DND-41 (cell line): ENCODE results near the gene RGP1.

Experiments used
- ATAC-seq: fragments of 200-7000 bp; cut with Tn5 transposase; 3 replicates; pipeline ENCODE4 v1.9.1; 2021; ENCODE audit warnings: low read depth; ENCODE audit not compliant: insufficient read depth
- DNase-seq: peaks from one replicate; pipeline ENCODE4 v3.0.0-alpha.2; 2020
- H2AFZ ChIP-seq: 2 replicates; pipeline ENCODE4 v1.6.0; 2012; ENCODE audit warnings: low read depth, low read length
- H3K27ac ChIP-seq: 2 replicates; pipeline ENCODE4 v1.5.1; 2012; ENCODE audit warnings: low read length, inconsistent platforms
- H3K27me3 ChIP-seq: fragments of 200-600 bp; sonication (generic); 2 replicates; pipeline ENCODE4 v1.6.0; 2012; ENCODE audit warnings: low read length, mild to moderate bottlenecking, inconsistent platforms; ENCODE audit not compliant: insufficient read depth, poor library complexity
- H3K36me3 ChIP-seq: 2 replicates; pipeline ENCODE4 v1.5.1; 2012; ENCODE audit warnings: low read length, inconsistent platforms; ENCODE audit not compliant: insufficient read depth
- H3K4me1 ChIP-seq: 2 replicates; pipeline ENCODE4 v1.5.1; 2012; ENCODE audit warnings: mild to moderate bottlenecking, low read length; ENCODE audit not compliant: insufficient read depth
- H3K4me2 ChIP-seq: 2 replicates; pipeline ENCODE4 v1.6.0; 2012; ENCODE audit warnings: mild to moderate bottlenecking, moderate library complexity, low read length, inconsistent platforms; ENCODE audit not compliant: insufficient read depth
- H3K4me3 ChIP-seq, 2 experiments: fragments of 200-600 bp in 1 of 2; shearing (Covaris generic) in 1 of 2; 2 replicates each; pipeline ENCODE4 v1.5.1; 2012 to 2016; ENCODE audit warnings: inconsistent platforms in 2 of 2, low read length in 2 of 2, mild to moderate bottlenecking in 2 of 2, low read depth in 1 of 2, moderate library complexity in 1 of 2
- H3K79me2 ChIP-seq: 2 replicates; pipeline ENCODE4 v1.6.0; 2012; ENCODE audit warnings: low read length, inconsistent platforms; ENCODE audit not compliant: insufficient read depth
- H3K9ac ChIP-seq: 2 replicates; pipeline ENCODE4 v1.6.0; 2012; ENCODE audit warnings: low read depth, mild to moderate bottlenecking, inconsistent platforms, low read length, moderate library complexity
- H3K9me3 ChIP-seq: 2 replicates; pipeline ENCODE4 v1.5.1; 2012; ENCODE audit warnings: low read length, moderate library complexity, mild to moderate bottlenecking, inconsistent platforms; ENCODE audit not compliant: insufficient read depth, severe bottlenecking
- H4K20me1 ChIP-seq: 2 replicates; pipeline ENCODE4 v1.6.0; 2012; ENCODE audit warnings: low read length; ENCODE audit not compliant: insufficient read depth
- EZH2 ChIP-seq: IDR thresholded peaks from 3 replicates; pipeline ENCODE4 v1.6.1; 2012; ENCODE audit warnings: borderline replicate concordance, low read depth, mild to moderate bottlenecking, moderate library complexity, low read length, inconsistent platforms; ENCODE audit not compliant: severe bottlenecking
- TF ChIP-seq, protein P1 (sequence below): IDR thresholded peaks from 2 replicates; pipeline ENCODE4 v1.5.1; 2012; ENCODE audit warnings: borderline replicate concordance, low read length, moderate library complexity, mild to moderate bottlenecking; ENCODE audit not compliant: poor library complexity, severe bottlenecking; ENCODE audit errors: extremely low read depth

Gene RGP1

DNA sequence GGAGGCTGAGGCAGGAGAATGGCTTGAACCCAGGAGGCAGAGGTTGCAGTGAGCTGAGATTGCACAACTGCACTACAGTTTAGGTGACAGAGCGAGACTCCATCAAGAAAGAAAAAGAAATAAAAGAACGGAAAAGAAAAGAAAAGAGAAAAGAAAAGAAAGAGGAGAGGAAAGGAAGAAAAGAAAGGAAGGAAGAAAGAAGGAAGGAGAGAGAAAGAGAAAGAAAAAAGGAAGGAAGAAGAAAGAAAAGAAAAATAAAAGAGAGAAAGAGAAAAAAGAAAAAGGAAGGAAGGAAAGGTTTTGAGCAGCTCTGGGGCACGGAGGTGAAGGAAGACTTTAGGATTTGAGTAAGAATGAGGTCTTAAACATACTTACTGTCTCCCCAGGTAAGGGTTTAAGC, 35.5 kb upstream of the RGP1 start:
- peaks cover 86% of the 10 kb centered on the region for H3K36me3 ChIP-seq
- peaks cover 4% of the 10 kb centered on the region; the same call in 1 of the 2 replicates for H4K20me1 ChIP-seq
- H2AFZ ChIP-seq, result no peak overlapping the region
- H3K27ac ChIP-seq, result no peak overlapping the region
- H3K27me3 ChIP-seq, result no peaks in the 10 kb centered on the region
- TF ChIP-seq, protein P1, sequence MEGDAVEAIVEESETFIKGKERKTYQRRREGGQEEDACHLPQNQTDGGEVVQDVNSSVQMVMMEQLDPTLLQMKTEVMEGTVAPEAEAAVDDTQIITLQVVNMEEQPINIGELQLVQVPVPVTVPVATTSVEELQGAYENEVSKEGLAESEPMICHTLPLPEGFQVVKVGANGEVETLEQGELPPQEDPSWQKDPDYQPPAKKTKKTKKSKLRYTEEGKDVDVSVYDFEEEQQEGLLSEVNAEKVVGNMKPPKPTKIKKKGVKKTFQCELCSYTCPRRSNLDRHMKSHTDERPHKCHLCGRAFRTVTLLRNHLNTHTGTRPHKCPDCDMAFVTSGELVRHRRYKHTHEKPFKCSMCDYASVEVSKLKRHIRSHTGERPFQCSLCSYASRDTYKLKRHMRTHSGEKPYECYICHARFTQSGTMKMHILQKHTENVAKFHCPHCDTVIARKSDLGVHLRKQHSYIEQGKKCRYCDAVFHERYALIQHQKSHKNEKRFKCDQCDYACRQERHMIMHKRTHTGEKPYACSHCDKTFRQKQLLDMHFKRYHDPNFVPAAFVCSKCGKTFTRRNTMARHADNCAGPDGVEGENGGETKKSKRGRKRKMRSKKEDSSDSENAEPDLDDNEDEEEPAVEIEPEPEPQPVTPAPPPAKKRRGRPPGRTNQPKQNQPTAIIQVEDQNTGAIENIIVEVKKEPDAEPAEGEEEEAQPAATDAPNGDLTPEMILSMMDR, result no peak
- TF ChIP-seq EZH2, result no peak
- H3K79me2 ChIP-seq, result no peaks in the 10 kb centered on the region
- no peaks in the 10 kb centered on the region for H3K9me3 ChIP-seq
- H3K4me3 ChIP-seq, result no peak overlapping the region
- DNase-seq (no peak), ATAC-seq (no peak)
- H3K9ac ChIP-seq, result no peak overlapping the region
- no peak overlapping the region for H3K4me2 ChIP-seq
- H3K4me1 ChIP-seq, result no peaks in the 10 kb centered on the region

DNA sequence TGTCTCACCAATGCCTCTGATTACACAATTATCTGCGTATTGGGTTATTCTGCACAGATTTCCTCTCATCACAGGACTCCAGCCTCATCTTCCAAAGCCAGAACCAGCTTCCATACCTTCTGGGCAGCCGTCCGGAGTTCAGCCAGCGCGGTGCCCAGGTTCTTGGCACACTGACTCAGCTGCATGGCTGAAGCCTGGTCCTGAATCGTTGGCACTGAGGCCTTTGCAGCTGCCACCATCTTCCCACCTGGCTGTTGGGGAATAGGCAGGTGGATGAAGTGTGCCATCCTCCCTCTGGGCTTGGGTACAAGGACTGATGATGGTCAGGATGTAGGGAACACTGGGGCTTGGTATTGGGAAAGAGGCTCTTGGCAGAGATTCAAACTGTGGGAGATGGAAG, 35.0 kb upstream of the RGP1 start:
- TF ChIP-seq, protein P1, result no peak
- TF ChIP-seq EZH2, result no peak
- DNase-seq (no peak), ATAC-seq (no peak)
- peaks cover 4% of the 10 kb centered on the region; the same call in 1 of the 2 replicates for H4K20me1 ChIP-seq
- no peak overlapping the region for H2AFZ ChIP-seq
- peaks cover 89% of the 10 kb centered on the region for H3K36me3 ChIP-seq
- no peaks in the 10 kb centered on the region for H3K27me3 ChIP-seq
- H3K9me3 ChIP-seq, result no peaks in the 10 kb centered on the region
- H3K4me3 ChIP-seq, result no peak overlapping the region
- no peaks in the 10 kb centered on the region for H3K4me1 ChIP-seq
- H3K9ac ChIP-seq, result no peak overlapping the region
- no peaks in the 10 kb centered on the region for H3K79me2 ChIP-seq
- no peak overlapping the region for H3K4me2 ChIP-seq
- no peak overlapping the region for H3K27ac ChIP-seq

DNA sequence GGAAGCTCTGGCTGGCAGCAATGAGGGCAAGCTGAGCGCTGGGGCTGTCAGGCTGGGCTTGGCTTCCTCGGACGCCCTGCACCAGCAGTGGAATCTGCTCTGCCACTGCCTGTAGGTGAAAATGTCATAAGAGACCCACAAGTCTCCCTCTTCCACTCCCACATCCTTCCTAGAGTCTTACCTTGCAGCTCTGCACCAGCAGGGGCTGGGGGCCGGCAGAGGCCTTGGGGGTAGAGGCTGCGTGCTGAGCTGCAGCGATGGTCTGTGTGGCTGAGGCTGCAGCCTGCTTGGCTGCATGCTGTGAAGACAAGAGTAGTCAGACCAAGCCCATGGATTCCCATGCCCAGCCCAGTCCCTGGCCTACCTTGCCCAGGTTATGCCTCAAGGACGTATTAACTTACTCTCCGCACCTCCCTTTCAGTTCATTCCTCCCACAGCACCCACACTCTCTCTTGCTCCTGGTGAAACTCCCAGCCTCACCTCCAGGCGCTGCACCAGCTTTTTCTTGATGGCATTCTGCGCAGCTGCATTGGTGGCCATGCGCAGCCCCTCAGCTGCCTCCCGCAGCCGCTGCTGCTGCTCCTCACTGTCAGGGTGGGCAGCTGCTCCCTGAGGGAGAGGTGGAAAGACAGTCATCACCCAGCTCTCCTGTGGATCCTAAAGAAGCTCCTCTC, 34.4 kb upstream of the RGP1 start:
- TF ChIP-seq EZH2, result no peak
- TF ChIP-seq, protein P1, result no peak
- H3K27me3 ChIP-seq, result no peaks in the 10 kb centered on the region
- H3K4me1 ChIP-seq, result no peaks in the 10 kb centered on the region
- no peak overlapping the region for H3K27ac ChIP-seq
- H3K79me2 ChIP-seq, result no peaks in the 10 kb centered on the region
- H2AFZ ChIP-seq, result no peak overlapping the region
- H3K36me3 ChIP-seq, result peaks cover 95% of the 10 kb centered on the region
- no peak overlapping the region for H3K9ac ChIP-seq
- DNase-seq (no peak), ATAC-seq (no peak)
- H3K4me2 ChIP-seq, result no peak overlapping the region
- H3K4me3 ChIP-seq, result no peak overlapping the region
- H4K20me1 ChIP-seq, result peaks cover 8% of the 10 kb centered on the region; the same call in 1 of the 2 replicates
- no peaks in the 10 kb centered on the region for H3K9me3 ChIP-seq

DNA sequence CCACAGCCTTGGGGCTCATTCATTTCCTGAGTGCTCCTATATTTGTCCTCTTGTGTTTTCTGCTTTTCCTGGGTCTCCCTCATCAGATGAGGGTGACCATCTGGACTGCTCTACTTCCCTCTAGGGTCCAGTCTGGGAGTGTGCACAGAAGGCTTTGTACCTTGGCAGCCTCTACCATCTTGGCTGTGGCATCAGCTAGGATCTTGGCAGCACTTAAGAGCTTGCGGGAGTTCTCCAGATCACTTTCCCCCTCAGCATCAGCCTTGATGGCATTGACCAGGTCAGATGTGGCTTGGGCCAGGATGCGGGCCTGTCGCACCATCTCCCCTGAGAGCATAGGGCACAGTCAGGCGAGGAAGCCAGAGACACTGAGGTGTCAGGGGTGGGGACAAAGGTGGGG, 32.9 kb upstream of the RGP1 start:
- Histone ChIP-seq H3K9ac (no peak overlapping the region), H2AFZ (no peak overlapping the region), H3K27me3 (no peaks in the 10 kb centered on the region), H3K4me2 (no peak overlapping the region), H3K79me2 (no peaks in the 10 kb centered on the region), H4K20me1 (peaks cover 7% of the 10 kb centered on the region; the same call in 1 of the 2 replicates), H3K27ac (no peak overlapping the region), H3K4me1 (no peaks in the 10 kb centered on the region), H3K36me3 (peaks cover 99% of the 10 kb centered on the region), H3K4me3 (no peak overlapping the region), H3K9me3 (no peaks in the 10 kb centered on the region)
- ATAC-seq (no peak), DNase-seq (no peak)
- no peak for TF ChIP-seq EZH2
- TF ChIP-seq, protein P1, result no peak
